Kidney epithelial cell (primary cell): Measurements from ENCODE around the gene TMEM89. TPM values are rescaled to one million over a fixed set of nuclear protein-coding genes. Genes with fewer than 3 reads are reported as not detected.

Source experiments
- DNase-seq: peaks from one replicate; pipeline ENCODE4 v3.0.0-alpha.2; 2010; ENCODE audit warnings: low read depth
- H3K27me3 ChIP-seq: 2 replicates; pipeline ENCODE4 v1.6.0; 2011; ENCODE audit warnings: low read length; ENCODE audit not compliant: control insufficient read depth, insufficient read depth
- H3K36me3 ChIP-seq: 2 replicates; pipeline ENCODE4 v1.5.1; 2011; ENCODE audit warnings: low read length; ENCODE audit not compliant: control insufficient read depth, insufficient read depth
- H3K4me3 ChIP-seq: 2 replicates; pipeline ENCODE4 v1.5.1; 2011; ENCODE audit warnings: low read depth, mild to moderate bottlenecking, control low read depth, low read length
- CTCF ChIP-seq: IDR thresholded peaks from 2 replicates; pipeline ENCODE4 v1.5.1; 2011; ENCODE audit warnings: mild to moderate bottlenecking, moderate library complexity, low read length, control low read depth, inconsistent platforms; ENCODE audit not compliant: insufficient read depth, poor library complexity, severe bottlenecking
- total RNA-seq: library from RNA; depleted of rRNA; stranded (reverse); fragments of >200 nt; gene quantifications from 2 replicates; pipeline ENCODE4 v1.2.3, GENCODE V29; 2015

Gene TMEM89
- total RNA-seq, 1 donor from 2014 or later = not detected

DNA sequence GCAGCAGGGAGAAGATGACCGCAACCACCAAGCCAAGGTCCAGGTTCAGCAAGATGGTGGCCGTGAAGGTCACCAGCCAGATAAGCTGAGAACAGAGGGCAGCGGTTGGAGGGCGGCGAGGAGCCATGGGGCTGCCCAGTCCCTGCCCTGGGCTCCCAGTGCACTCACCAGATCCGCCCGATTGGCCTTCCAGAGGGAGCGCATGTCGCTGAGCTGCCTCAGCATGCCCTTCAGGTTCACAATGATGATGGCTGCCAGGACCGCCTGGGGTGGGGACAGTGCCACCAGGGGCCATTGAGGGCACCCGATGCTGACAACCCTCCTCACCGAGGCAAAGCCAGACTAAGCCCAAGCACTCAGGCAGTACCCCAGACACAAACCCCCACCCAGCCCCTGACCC, 8.3 kb upstream of the TMEM89 start:
- Histone ChIP-seq H3K4me3 (no peak overlapping the region), H3K36me3 (peaks cover 8% of the 10 kb centered on the region), H3K27me3 (no peaks in the 10 kb centered on the region)
- TF ChIP-seq CTCF = no peak
- no peak for DNase-seq

DNA sequence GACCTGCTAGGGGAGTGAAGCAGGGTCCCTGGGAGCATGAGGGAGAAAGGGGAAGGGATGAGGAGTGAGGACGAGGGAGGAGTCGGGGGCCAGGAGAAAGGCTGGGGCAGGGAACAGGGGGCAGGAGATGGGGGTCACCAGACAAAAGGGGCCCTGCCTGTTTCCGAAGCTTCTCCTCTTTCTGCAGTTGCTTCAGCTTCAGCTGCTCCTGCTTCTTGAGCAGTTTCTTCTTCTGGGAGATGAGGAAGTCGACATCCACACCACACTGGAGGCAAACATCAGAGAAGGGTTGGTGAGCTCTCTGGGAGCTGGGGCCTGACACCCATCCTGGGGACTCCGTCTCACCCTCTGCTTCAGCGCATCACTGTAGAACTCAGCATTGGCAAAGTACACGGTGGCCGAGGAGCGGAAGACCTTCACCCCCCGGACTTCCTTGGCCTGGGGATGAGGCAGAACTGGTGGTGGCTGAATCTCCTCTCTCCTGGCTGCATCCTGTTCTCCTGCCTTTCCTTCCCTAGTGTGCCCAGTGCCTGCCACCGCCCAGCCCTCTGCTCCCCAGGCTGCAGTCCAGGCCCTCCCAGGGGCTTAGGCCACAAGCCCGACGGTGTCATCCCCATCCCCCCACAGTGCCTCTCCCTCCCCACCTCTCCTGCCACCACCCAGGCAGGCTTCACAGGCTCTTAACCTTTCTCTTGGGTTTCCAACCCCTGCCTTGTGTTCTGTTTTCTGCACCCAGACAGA, 6.9 kb upstream of the TMEM89 start:
- Histone ChIP-seq H3K36me3 (peaks cover 8% of the 10 kb centered on the region), H3K27me3 (no peaks in the 10 kb centered on the region), H3K4me3 (no peak overlapping the region)
- DNase-seq = no peak
- TF ChIP-seq CTCF = no peak

DNA sequence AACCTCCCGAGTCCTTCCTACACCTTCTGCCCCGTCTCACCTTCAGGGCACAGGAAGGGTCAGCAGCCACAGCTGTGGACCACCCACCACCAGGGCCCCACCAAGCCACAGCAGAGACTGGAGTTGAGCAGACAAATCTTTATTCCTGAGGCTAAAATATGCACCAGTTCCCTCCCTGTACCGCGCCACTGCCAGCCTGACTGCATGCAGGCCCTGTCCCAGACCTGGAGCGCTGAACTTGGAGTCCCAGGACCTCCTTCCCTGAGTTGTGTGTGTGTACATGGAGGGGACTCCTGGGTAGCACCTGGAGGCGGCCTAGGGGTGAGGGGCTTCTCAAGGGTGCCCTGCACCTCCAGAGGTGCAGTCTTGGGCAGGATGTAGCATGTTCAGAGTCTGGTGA, 4.0 kb upstream of the TMEM89 start:
- H3K4me3 ChIP-seq = no peak overlapping the region
- no peaks in the 10 kb centered on the region for H3K27me3 ChIP-seq
- H3K36me3 ChIP-seq = peaks cover 6% of the 10 kb centered on the region
- DNase-seq = no peak
- TF ChIP-seq CTCF = no peak

DNA sequence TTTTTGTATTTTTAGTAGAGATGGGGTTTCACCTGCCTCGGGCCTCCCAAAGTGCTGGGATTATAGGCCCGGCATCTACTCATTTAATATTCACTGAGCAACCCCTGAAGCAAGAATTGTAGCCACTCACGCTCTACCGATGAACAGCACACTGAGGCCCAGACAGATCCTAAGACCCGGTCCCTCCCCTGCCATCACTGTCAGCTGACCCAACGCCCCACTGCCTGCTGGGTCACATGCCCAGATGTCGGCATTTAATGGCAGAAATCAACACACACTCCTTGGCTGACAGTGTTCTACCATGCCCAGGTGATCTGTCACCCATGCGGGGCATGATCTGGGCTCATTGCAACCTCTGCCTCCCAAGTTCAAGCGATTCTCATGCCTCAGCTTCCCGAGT, 3.2 kb upstream of the TMEM89 start:
- Histone ChIP-seq H3K27me3 (no peaks in the 10 kb centered on the region), H3K36me3 (peaks cover 3% of the 10 kb centered on the region), H3K4me3 (no peak overlapping the region)
- no peak for TF ChIP-seq CTCF
- DNase-seq = no peak

GRCh38 chr3:48623851-48624547, 2.4 kb upstream of the TMEM89 start:
- no peaks in the 10 kb centered on the region for H3K27me3 ChIP-seq
- no peak for DNase-seq
- peaks cover 3% of the 10 kb centered on the region for H3K36me3 ChIP-seq
- TF ChIP-seq CTCF = no peak
- H3K4me3 ChIP-seq = no peak overlapping the region
